K562 (cell line): ENCODE results near the gene ENHO. TPM values are rescaled to one million over a fixed set of nuclear protein-coding genes. Genes with fewer than 3 reads are reported as not detected.

ENCODE experiments used
- ATAC-seq: fragments of 200-7000 bp; cut with Tn5 transposase; 3 replicates; pipeline ENCODE4 v1.9.1; 2020; ENCODE audit warnings: moderate library complexity
- BruUV-seq: library from RNA; stranded (reverse); fragments of 400-500 nt; replicated peaks from 2 replicates; lab custom pipeline; 2021; lab: Mats Ljungman, UMichigan
- CTCF ChIA-PET: fragments of 300-600 bp; formaldehyde crosslinking; extraction: SDS; loops from one replicate; lab custom pipeline; 2021; ENCODE audit warnings: low intra/inter-chr PET ratio; lab: Yijun Ruan, JAX
- POLR2A ChIA-PET: fragments of 300-600, 350-650 bp; sonication (Branson Sonifier 250); formaldehyde crosslinking; extraction: SDS; loops from one replicate; lab custom pipeline; 2021; ENCODE audit warnings: antibody characterized with exemption, inconsistent platforms; lab: Yijun Ruan, JAX
- DNase-seq, 4 experiments: peaks; one replicate each; pipeline versions ENCODE4 v3.0.0 to v3.0.0-alpha.2; 2011 to 2018; ENCODE audit warnings: low spot score in 3 of 4, mixed read lengths in 3 of 4; ENCODE audit errors: extremely low read depth in 1 of 4
- FAIRE-seq: peaks from 2 replicates; lab custom pipeline; 2011; peaks lifted over from hg19 to GRCh38; lab: Jason Lieb, UNC
- H2AFZ ChIP-seq: 2 replicates; pipeline ENCODE4 v1.6.0; 2011; ENCODE audit warnings: low read depth, low read length, control low read depth, inconsistent platforms
- H3K27ac ChIP-seq: fragments of 200-600 bp; 3 replicates; pipeline ENCODE4 v1.8.0; 2011; ENCODE audit warnings: low read depth, mild to moderate bottlenecking, control low read depth, inconsistent platforms, low read length, moderate library complexity, mixed read lengths; ENCODE audit errors: extremely low read depth
- H3K27me3 ChIP-seq, 2 experiments: fragments of 300-600 bp in 1 of 2; 2 replicates in 1 of 2; 3 replicates in 1 of 2; pipeline versions ENCODE4 v1.6.0 to v1.8.0; 2011; ENCODE audit warnings: inconsistent platforms in 2 of 2, low read length in 2 of 2, mild to moderate bottlenecking in 1 of 2, mixed read lengths in 1 of 2, moderate library complexity in 1 of 2; ENCODE audit not compliant: control insufficient read depth in 2 of 2, insufficient read depth in 2 of 2
- H3K36me3 ChIP-seq: fragments of 300-600 bp; 3 replicates; pipeline ENCODE4 v1.8.0; 2011; ENCODE audit warnings: mild to moderate bottlenecking, low read length, inconsistent platforms; ENCODE audit not compliant: control insufficient read depth, insufficient read depth
- H3K4me1 ChIP-seq, 2 experiments: fragments of 200-600 bp in 1 of 2; replicated peaks in 1 of 2; 2 replicates in 1 of 2; 3 replicates in 1 of 2; pipeline versions ENCODE4 v1.5.1 to v1.8.0; 2011; ENCODE audit warnings: inconsistent platforms in 2 of 2, low read length in 2 of 2, mild to moderate bottlenecking in 1 of 2, mixed read lengths in 1 of 2, moderate library complexity in 1 of 2; ENCODE audit not compliant: control insufficient read depth in 2 of 2, insufficient read depth in 2 of 2
- H3K4me2 ChIP-seq: 2 replicates; pipeline ENCODE4 v1.6.1; 2011; ENCODE audit warnings: low read length, control low read depth, inconsistent platforms, mixed read lengths; ENCODE audit not compliant: insufficient read depth
- H3K4me3 ChIP-seq: fragments of 200-600 bp; sonication (generic), shearing (Covaris generic); 2 replicates; pipeline ENCODE4 v1.5.1; 2016; ENCODE audit warnings: control low read depth, inconsistent platforms
- H3K79me2 ChIP-seq: fragments of 200-600 bp; 3 replicates; pipeline ENCODE4 v1.8.0; 2011; ENCODE audit warnings: low read length, inconsistent platforms; ENCODE audit not compliant: control insufficient read depth, insufficient read depth
- H3K9ac ChIP-seq, 2 experiments: 2 replicates each; pipeline versions ENCODE4 v1.6.0 to v1.6.1; 2011; ENCODE audit warnings: low read depth in 2 of 2, low read length in 2 of 2, control low read depth in 1 of 2, inconsistent platforms in 1 of 2, mild to moderate bottlenecking in 1 of 2, mixed read lengths in 1 of 2; ENCODE audit not compliant: insufficient read depth in 1 of 2
- H3K9me1 ChIP-seq: one replicate; pipeline ENCODE4 v1.6.0; 2011; ENCODE audit warnings: inconsistent platforms, mild to moderate bottlenecking, low read length, moderate library complexity; ENCODE audit not compliant: control insufficient read depth, insufficient read depth
- H3K9me3 ChIP-seq: replicated peaks from 2 replicates; pipeline ENCODE4 v1.5.1; 2011; ENCODE audit warnings: low read depth, low read length, inconsistent platforms; ENCODE audit not compliant: control insufficient read depth, insufficient read depth
- H4K20me1 ChIP-seq: replicated peaks from 2 replicates; pipeline ENCODE4 v1.6.1; 2011; ENCODE audit warnings: low read length, inconsistent platforms, mixed read lengths; ENCODE audit not compliant: control insufficient read depth, insufficient read depth
- HCFC1 ChIP-seq: IDR thresholded peaks from 2 replicates; pipeline ENCODE4 v1.6.1; 2012; ENCODE audit warnings: low read depth, low read length, improper control_type of control experiment
- SIRT6 ChIP-seq: IDR thresholded peaks from one replicate; pipeline ENCODE4 v1.6.1; 2012; ENCODE audit warnings: low read depth, mild to moderate bottlenecking, control low read depth, inconsistent platforms, low read length, moderate library complexity
- TAL1 ChIP-seq: fragments of 450-650 bp; IDR thresholded peaks from 2 replicates; pipeline ENCODE4 v1.6.1; 2016; ENCODE audit warnings: mild to moderate bottlenecking
- TCFL5 ChIP-seq: fragments of 250-450 bp; sonication (Bioruptor Pico); conservative IDR thresholded peaks from 2 replicates; pipeline ENCODE4 v1.6.1; 2021; ENCODE audit warnings: mild to moderate bottlenecking, moderate library complexity, matching md5 sums
- VEZF1 ChIP-seq: fragments of 200-800 bp; sonication (Bioruptor generic); IDR thresholded peaks from 2 replicates; pipeline ENCODE4 v1.6.1; 2017; ENCODE audit warnings: missing genetic modification characterization, missing compliant biosample characterization
- ZNF384 ChIP-seq: IDR thresholded peaks from 2 replicates; pipeline ENCODE4 v1.6.1; 2012; ENCODE audit warnings: low read depth, low read length, improper control_type of control experiment
- WGBS: fragments of 100-300 bp; shearing (Covaris generic); methylation state at CpG from one replicate; pipeline ENCODE4 v1.1.6; 2016; ENCODE audit warnings: low coverage, mixed read lengths; ENCODE audit not compliant: insufficient coverage; ENCODE audit errors: missing lambda C conversion rate; 5-methylcytosine and 5-hydroxymethylcytosine counted together
- in situ Hi-C: fragments of 300-500 bp; cut with MboI; formaldehyde crosslinking; loops from 4 replicates; pipeline ENCODE4 v1.15.0; 2018; ENCODE audit warnings: inconsistent platforms, mixed read lengths
- intact Hi-C: fragments of 100-400 bp; cut with micrococcal nuclease; formaldehyde crosslinking; loops from 2 replicates; pipeline ENCODE4 v1.14.2; 2022
- polyA plus RNA-seq, 8 experiments: library from polyadenylated mRNA; depleted of rRNA in 4 of 8; stranded (reverse) in 5 of 8; unstranded in 3 of 8; fragments of >200 nt; fragmentation: Nextera tagmentation in 2 of 8; fragmentation: Illumina TruSeq in 1 of 8; extraction: Ambion mirVana in 2 of 8; extraction: Trizol in 1 of 8; gene quantifications; 2 replicates each; pipeline versions ENCODE4 v1.2.1 to v1.2.3, GENCODE V29; 2011 to 2014; ENCODE audit warnings: inconsistent platforms in 1 of 8, missing spikeins in 1 of 8
- total RNA-seq, 7 experiments: library from RNA; depleted of rRNA in 6 of 7; stranded (reverse); fragments of >200 nt in 6 of 7; fragmentation: Illumina TruSeq in 2 of 7; extraction: Trizol in 2 of 7; gene quantifications; 2 replicates each; pipeline versions ENCODE4 v1.2.1 to v1.2.3, GENCODE V29; 2011 to 2021; ENCODE audit warnings: low replicate concordance in 1 of 7
- TF ChIP-seq, protein P1 (sequence below): fragments of 450-650 bp; IDR thresholded peaks from 2 replicates; pipeline ENCODE4 v1.6.1; 2017; ENCODE audit warnings: antibody characterized with exemption, mild to moderate bottlenecking
- TF ChIP-seq, protein P2 (sequence below), 2 experiments: fragments of 450-650 bp; IDR thresholded peaks; 2 replicates each; pipeline ENCODE4 v1.6.1; 2016; ENCODE audit warnings: mild to moderate bottlenecking in 2 of 2, borderline replicate concordance in 1 of 2, low read depth in 1 of 2, moderate library complexity in 1 of 2

ENHO gene
- total and polyA plus RNA-seq, 9 of the 15 experiments (the other 6 are each of a cell fraction or from before 2014, with no cell fraction given) = 0.24 TPM; not detected in 8

GRCh38 chr9:34498553-34498952 lies 24.2 kb downstream of the ENHO start:
- no peak overlapping the region for H3K4me3 ChIP-seq
- POLR2A ChIA-PET = interaction anchor here (0.6 kb wide), 1 partner anchor 22 kb away, joined by 3 read pairs; no protein-coding TSS in a partner anchor
- in situ Hi-C loops (loop anchor here (5.0 to 10.0 kb wide), 2 partner anchors 51 to 74 kb away; no protein-coding TSS in a partner anchor), intact Hi-C loops (no loop called here)
- peaks cover 4% of the 10 kb centered on the region; the same call in 1 of the 2 replicates for H4K20me1 ChIP-seq
- 4% methylated on average over 3 of the region's 3 CpGs for WGBS
- no peaks in the 10 kb centered on the region for H3K9me1 ChIP-seq
- H2AFZ ChIP-seq = no peak overlapping the region
- no peaks in the 10 kb centered on the region for H3K79me2 ChIP-seq
- no peak overlapping the region for H3K27ac ChIP-seq
- DNase-seq = no peak
- no peak for FAIRE-seq
- BruUV-seq = no TSS peak
- H3K4me2 ChIP-seq = no peak overlapping the region
- CTCF ChIA-PET = no interaction called here
- H3K9ac ChIP-seq = no peak overlapping the region
- H3K9me3 ChIP-seq = no peaks in the 10 kb centered on the region
- ATAC-seq = no peak
- no peaks in the 10 kb centered on the region for H3K4me1 ChIP-seq
- no peaks in the 10 kb centered on the region; a peak in 1 of 5 replicates for H3K27me3 ChIP-seq
- H3K36me3 ChIP-seq = no peaks in the 10 kb centered on the region
- no peak for TF ChIP-seq SIRT6
- TF ChIP-seq, protein P1, sequence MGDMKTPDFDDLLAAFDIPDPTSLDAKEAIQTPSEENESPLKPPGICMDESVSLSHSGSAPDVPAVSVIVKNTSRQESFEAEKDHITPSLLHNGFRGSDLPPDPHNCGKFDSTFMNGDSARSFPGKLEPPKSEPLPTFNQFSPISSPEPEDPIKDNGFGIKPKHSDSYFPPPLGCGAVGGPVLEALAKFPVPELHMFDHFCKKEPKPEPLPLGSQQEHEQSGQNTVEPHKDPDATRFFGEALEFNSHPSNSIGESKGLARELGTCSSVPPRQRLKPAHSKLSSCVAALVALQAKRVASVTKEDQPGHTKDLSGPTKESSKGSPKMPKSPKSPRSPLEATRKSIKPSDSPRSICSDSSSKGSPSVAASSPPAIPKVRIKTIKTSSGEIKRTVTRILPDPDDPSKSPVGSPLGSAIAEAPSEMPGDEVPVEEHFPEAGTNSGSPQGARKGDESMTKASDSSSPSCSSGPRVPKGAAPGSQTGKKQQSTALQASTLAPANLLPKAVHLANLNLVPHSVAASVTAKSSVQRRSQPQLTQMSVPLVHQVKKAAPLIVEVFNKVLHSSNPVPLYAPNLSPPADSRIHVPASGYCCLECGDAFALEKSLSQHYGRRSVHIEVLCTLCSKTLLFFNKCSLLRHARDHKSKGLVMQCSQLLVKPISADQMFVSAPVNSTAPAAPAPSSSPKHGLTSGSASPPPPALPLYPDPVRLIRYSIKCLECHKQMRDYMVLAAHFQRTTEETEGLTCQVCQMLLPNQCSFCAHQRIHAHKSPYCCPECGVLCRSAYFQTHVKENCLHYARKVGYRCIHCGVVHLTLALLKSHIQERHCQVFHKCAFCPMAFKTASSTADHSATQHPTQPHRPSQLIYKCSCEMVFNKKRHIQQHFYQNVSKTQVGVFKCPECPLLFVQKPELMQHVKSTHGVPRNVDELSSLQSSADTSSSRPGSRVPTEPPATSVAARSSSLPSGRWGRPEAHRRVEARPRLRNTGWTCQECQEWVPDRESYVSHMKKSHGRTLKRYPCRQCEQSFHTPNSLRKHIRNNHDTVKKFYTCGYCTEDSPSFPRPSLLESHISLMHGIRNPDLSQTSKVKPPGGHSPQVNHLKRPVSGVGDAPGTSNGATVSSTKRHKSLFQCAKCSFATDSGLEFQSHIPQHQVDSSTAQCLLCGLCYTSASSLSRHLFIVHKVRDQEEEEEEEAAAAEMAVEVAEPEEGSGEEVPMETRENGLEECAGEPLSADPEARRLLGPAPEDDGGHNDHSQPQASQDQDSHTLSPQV = no peak
- no peak for TF ChIP-seq ZNF384
- TF ChIP-seq HCFC1 = no peak
- no peak for TF ChIP-seq TAL1
- TF ChIP-seq VEZF1 (CRISPR knock-in tag) = no peak
- no peak for TF ChIP-seq TCFL5 (CRISPR knock-in tag)
- TF ChIP-seq, protein P2, sequence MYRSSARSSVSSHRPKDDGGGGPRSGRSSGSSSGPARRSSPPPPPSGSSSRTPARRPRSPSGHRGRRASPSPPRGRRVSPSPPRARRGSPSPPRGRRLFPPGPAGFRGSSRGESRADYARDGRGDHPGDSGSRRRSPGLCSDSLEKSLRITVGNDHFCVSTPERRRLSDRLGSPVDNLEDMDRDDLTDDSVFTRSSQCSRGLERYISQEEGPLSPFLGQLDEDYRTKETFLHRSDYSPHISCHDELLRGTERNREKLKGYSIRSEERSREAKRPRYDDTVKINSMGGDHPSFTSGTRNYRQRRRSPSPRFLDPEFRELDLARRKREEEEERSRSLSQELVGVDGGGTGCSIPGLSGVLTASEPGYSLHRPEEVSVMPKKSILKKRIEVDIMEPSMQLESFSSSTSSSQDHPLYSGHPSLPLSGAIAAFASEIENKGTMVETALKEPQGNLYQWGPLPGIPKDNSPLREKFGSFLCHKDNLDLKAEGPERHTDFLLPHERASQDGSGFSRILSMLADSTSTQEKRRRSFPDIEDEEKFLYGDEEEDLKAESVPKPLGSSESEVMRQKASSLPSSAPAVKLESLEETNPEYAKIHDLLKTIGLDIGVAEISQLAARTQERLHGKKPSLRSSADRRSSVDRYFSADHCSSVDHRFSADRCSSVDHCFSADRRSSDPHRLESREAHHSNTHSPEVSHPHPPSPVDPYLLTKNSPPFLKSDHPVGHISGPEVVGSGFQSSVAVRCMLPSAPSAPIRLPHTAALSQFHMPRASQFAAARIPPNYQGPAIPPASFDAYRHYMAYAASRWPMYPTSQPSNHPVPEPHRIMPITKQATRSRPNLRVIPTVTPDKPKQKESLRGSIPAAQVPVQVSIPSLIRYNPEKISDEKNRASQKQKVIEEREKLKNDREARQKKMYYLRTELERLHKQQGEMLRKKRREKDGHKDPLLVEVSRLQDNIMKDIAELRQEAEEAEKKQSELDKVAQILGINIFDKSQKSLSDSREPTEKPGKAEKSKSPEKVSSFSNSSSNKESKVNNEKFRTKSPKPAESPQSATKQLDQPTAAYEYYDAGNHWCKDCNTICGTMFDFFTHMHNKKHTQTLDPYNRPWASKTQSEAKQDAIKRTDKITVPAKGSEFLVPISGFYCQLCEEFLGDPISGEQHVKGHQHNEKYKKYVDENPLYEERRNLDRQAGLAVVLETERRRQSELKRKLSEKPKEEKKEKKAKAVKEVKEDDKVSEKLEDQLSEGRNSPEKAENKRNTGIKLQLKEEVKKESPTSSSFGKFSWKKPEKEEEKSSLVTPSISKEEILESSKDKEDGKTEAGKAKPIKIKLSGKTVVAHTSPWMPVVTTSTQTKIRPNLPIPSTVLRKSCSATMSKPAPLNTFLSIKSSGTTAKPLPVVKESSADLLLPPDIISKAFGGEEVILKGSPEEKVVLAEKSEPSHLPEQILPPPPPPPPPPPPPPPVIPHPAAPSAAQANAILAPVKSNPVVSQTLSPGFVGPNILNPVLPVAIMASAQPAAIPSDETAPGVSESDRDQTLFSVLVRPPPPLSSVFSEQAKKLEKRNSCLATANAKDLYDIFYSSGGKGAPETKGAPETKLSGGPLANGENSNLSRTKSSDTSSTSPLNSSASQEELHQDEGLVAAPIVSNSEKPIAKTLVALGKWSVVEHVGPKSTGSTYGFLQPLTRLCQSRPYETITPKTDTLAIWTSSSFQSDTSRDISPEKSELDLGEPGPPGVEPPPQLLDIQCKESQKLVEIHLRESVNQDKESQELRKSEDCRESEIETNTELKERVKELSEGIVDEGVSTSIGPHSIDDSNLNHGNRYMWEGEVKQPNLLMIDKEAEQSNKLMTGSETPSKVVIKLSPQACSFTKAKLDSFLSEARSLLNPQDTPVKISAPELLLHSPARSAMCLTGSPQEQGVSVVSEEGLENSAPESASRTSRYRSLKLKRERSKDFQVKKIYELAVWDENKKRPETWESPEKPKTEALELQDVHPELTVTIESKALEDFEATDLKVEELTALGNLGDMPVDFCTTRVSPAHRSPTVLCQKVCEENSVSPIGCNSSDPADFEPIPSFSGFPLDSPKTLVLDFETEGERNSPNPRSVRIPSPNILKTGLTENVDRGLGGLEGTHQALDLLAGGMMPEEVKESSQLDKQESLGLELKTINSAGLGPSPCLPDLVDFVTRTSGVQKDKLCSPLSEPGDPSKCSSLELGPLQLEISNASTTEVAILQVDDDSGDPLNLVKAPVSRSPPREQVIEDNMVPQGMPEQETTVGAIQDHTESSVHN (IDR thresholded peaks at IDR 0.05; ENCODE audit: borderline replicate concordance in 1 of 2, low read depth in 1 of 2) = no peak
